DOHH2 (cell line): ENCODE results near the gene KCNIP4.

Experiments used
- EZH2phosphoT487 ChIP-seq: fragments of 200-600 bp; sonication (generic); IDR thresholded peaks from 2 replicates; pipeline ENCODE4 v1.6.1; 2017; ENCODE audit warnings: borderline replicate concordance, mild to moderate bottlenecking, antibody characterized with exemption, low read length, moderate library complexity, mixed read lengths
- TF ChIP-seq, protein P1 (sequence below): fragments of 200-600 bp; sonication (generic); IDR thresholded peaks from one replicate; pipeline ENCODE4 v1.5.1; 2014; ENCODE audit warnings: antibody characterized with exemption, mild to moderate bottlenecking, low read depth, low read length; ENCODE audit not compliant: poor library complexity, severe bottlenecking

DNA sequence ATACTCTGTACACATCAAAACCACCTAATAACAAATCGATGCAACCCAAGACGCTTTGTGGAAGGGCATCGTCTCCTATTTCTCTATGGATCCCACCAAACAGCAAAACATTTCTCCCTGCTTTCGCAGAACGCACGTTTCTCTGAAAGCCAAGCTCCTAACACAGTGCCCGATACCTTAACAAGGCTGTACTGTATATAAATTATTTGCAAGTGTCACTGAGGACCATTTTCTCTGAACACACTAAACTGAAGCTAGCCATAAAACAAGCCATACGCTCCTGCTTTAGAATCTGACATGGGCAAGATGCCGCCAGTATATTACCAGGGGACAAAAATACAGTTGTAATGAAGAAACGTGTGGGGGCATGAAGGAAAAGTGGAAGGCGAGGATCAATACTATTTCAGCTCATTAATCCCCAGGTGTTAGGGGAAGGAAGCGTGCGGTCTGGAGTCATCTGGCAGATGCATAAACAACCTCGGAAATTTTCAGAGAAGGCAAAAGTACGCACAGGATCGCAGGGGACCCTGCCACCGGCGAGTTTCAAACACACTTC is 703 bp downstream of the KCNIP4 start:
- TF ChIP-seq, protein P1, sequence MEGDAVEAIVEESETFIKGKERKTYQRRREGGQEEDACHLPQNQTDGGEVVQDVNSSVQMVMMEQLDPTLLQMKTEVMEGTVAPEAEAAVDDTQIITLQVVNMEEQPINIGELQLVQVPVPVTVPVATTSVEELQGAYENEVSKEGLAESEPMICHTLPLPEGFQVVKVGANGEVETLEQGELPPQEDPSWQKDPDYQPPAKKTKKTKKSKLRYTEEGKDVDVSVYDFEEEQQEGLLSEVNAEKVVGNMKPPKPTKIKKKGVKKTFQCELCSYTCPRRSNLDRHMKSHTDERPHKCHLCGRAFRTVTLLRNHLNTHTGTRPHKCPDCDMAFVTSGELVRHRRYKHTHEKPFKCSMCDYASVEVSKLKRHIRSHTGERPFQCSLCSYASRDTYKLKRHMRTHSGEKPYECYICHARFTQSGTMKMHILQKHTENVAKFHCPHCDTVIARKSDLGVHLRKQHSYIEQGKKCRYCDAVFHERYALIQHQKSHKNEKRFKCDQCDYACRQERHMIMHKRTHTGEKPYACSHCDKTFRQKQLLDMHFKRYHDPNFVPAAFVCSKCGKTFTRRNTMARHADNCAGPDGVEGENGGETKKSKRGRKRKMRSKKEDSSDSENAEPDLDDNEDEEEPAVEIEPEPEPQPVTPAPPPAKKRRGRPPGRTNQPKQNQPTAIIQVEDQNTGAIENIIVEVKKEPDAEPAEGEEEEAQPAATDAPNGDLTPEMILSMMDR: no peak
- no peak for TF ChIP-seq EZH2phosphoT487
